Ovary (tissue), 9 donors: ENCODE data around the gene ANTXR1. TPM values are rescaled to one million over a fixed set of nuclear protein-coding genes. Genes with fewer than 3 reads are reported as not detected.

Source experiments
- DNase-seq, 5 donors: peaks; one replicate each; pipeline ENCODE4 v3.0.0-alpha.2; 2019 to 2020
- H3K27ac ChIP-seq, 2 donors: fragments of 200-600 bp; one replicate each; pipeline versions ENCODE4 v1.5.1 to v1.8.0; 2019 to 2022
- H3K27me3 ChIP-seq: fragments of 200-600 bp; one replicate; pipeline ENCODE4 v1.8.0; 2022
- H3K36me3 ChIP-seq: fragments of 200-600 bp; sonication (generic); one replicate; pipeline ENCODE4 v1.5.1; 2019
- H3K4me1 ChIP-seq: one replicate; pipeline ENCODE4 v1.8.1; 2013; ENCODE audit warnings: mild to moderate bottlenecking, moderate library complexity; ENCODE audit not compliant: insufficient read depth
- H3K4me3 ChIP-seq: fragments of 200-600 bp; sonication (generic); one replicate; pipeline ENCODE4 v1.5.1; 2017
- H3K9me3 ChIP-seq, 2 donors: fragments of 200-600 bp in 1 of 2; sonication (generic) in 1 of 2; one replicate each; pipeline versions ENCODE4 v1.5.1 to v1.8.1; 2013 to 2019; ENCODE audit warnings: mild to moderate bottlenecking in 1 of 2, moderate library complexity in 1 of 2
- CTCF ChIP-seq, 3 donors: fragments of 450-650 bp in 2 of 3; fragments of 200-600 bp in 1 of 3; IDR thresholded peaks; one replicate each; pipeline versions ENCODE4 v1.5.1 to v1.8.0; 2016 to 2022; ENCODE audit warnings: antibody characterized with exemption in 3 of 3, mild to moderate bottlenecking in 1 of 3
- EP300 ChIP-seq: sonication (generic); formaldehyde crosslinking; IDR thresholded peaks from one replicate; pipeline ENCODE4 v1.6.1; 2017; ENCODE audit warnings: antibody characterized with exemption
- POLR2A ChIP-seq: fragments of 450-650 bp; IDR thresholded peaks from one replicate; pipeline ENCODE4 v1.6.1; 2017; ENCODE audit warnings: antibody characterized with exemption, mild to moderate bottlenecking, moderate library complexity
- WGBS, 3 donors: extraction: QIAGEN DNeasy Blood & Tissue Kit in 1 of 3; methylation state at CpG; one replicate each; pipeline versions ENCODE4 v1.1.5 to v1.1.7; 2013 to 2017; 5-methylcytosine and 5-hydroxymethylcytosine counted together
- intact Hi-C, 4 donors: fragments of 100-400 bp; cut with DNase I; formaldehyde crosslinking; loops; one replicate each; pipeline versions ENCODE4 v1.11.0 to v1.15.1; 2022 to 2023
- polyA plus RNA-seq, 2 donors: library from polyadenylated mRNA; stranded (reverse); fragments of 200-250 nt in 1 of 2; fragments of 350-450 nt in 1 of 2; fragmentation: Illumina TruSeq in 1 of 2; extraction: RNeasy Lipid Tissue Mini Kit (QIAGEN cat#74804) in 1 of 2; gene quantifications; one replicate each; pipeline ENCODE4 v1.2.3, GENCODE V29; 2013 to 2014
- total RNA-seq, 7 donors: library from RNA; depleted of rRNA in 2 of 7; stranded (reverse); fragments of >200 nt in 2 of 7; fragmentation: NEBNext Ultra II Directional in 3 of 7; extraction: Animal tissue kit (Norgen Biotek cat#: 25700) in 3 of 7; gene quantifications; one replicate each; pipeline versions ENCODE4 v1.1.0 to v1.2.4, GENCODE V29; 2016 to 2023
- donor health status: DM: no; HTN: no; CAD: no; lungs with moderate emphysema.
- donor health status: DM: no; HTN: no; CAD: no.
- donor health status: Bipolar disorder and iron deficiency.
- donor health status: DM: yes; HTN: yes; CAD: no.
- donor health status: DM: no; HTN: no; CAD: no.
- donor health status: DM: yes; HTN: yes; CAD: no.

The ANTXR1 gene
- total and polyA plus RNA-seq, 9 donors = 73.0 to 276 (median 152) TPM

- Histone ChIP-seq H3K9me3 (no peaks in the 10 kb centered on the region), H3K4me1 (peaks cover 8% of the 10 kb centered on the region), H3K27ac (no peak overlapping the region), H3K27me3 (no peaks in the 10 kb centered on the region), H3K4me3 (no peak overlapping the region), H3K36me3 (no peaks in the 10 kb centered on the region)
- no peak for DNase-seq
- 33 to 51% (median 44%) methylated on average over 7 of the region's 7 CpGs for WGBS, 3 donors
- intact Hi-C loops = no loop called here
- TF ChIP-seq POLR2A = no peak
Measured at GRCh38 chr2:69241093-69241492, 228.1 kb downstream of the ANTXR1 start.

GRCh38 chr2:69241664-69242514, 228.9 kb downstream of the ANTXR1 start:
- H3K9me3 ChIP-seq = no peaks in the 10 kb centered on the region
- H3K27ac ChIP-seq = no peak overlapping the region
- WGBS, 3 donors = 85 to 89% (median 86%) methylated on average over 9 of the region's 9 CpGs
- TF ChIP-seq CTCF (IDR thresholded peaks at IDR 0.05) = no peak
- no peak for TF ChIP-seq EP300
- no peak for TF ChIP-seq POLR2A
- no peaks in the 10 kb centered on the region for H3K36me3 ChIP-seq
- H3K4me3 ChIP-seq = no peak overlapping the region
- intact Hi-C loops = no loop called here
- H3K4me1 ChIP-seq = peaks cover 8% of the 10 kb centered on the region
- no peak for DNase-seq
- no peaks in the 10 kb centered on the region for H3K27me3 ChIP-seq

- H3K36me3 ChIP-seq = no peaks in the 10 kb centered on the region
- no peak overlapping the region for H3K27ac ChIP-seq
- intact Hi-C loops = no loop called here
- H3K27me3 ChIP-seq = no peaks in the 10 kb centered on the region
- DNase-seq = no peak
- no peak overlapping the region for H3K4me3 ChIP-seq
- WGBS, 3 donors = 64 to 78% (median 72%) methylated on average over 7 of the region's 7 CpGs
- peaks cover 4% of the 10 kb centered on the region for H3K4me1 ChIP-seq
- H3K9me3 ChIP-seq = no peaks in the 10 kb centered on the region
- TF ChIP-seq EP300 (no peak), POLR2A (no peak), CTCF (IDR thresholded peaks at IDR 0.05) (no peak)
Measured at GRCh38 chr2:69242651-69243051, 229.7 kb downstream of the ANTXR1 start.

- intact Hi-C loops = no loop called here
- no peak for TF ChIP-seq POLR2A
- no peak for TF ChIP-seq CTCF (IDR thresholded peaks at IDR 0.05)
- no peak for TF ChIP-seq EP300
- Histone ChIP-seq H3K36me3 (no peaks in the 10 kb centered on the region), H3K4me3 (no peak overlapping the region), H3K27me3 (no peaks in the 10 kb centered on the region), H3K27ac (no peak overlapping the region), H3K9me3 (no peaks in the 10 kb centered on the region), H3K4me1 (peaks cover 4% of the 10 kb centered on the region)
- 92 to 95% (median 93%) methylated on average over 4 of the region's 4 CpGs for WGBS, 3 donors
- DNase-seq = no peak
Measured at GRCh38 chr2:69243652-69244051, 230.7 kb downstream of the ANTXR1 start.

- intact Hi-C loops = no loop called here
- no peak overlapping the region for H3K27ac ChIP-seq
- no peaks in the 10 kb centered on the region for H3K9me3 ChIP-seq
- H3K4me3 ChIP-seq = no peak overlapping the region
- H3K36me3 ChIP-seq = no peaks in the 10 kb centered on the region
- DNase-seq = no peak
- no peak for TF ChIP-seq CTCF (IDR thresholded peaks at IDR 0.05)
- TF ChIP-seq POLR2A = no peak
- no peak for TF ChIP-seq EP300
- H3K27me3 ChIP-seq = no peaks in the 10 kb centered on the region
- 83 to 85% (median 85%) methylated on average over 6 of the region's 6 CpGs for WGBS, 3 donors
- H3K4me1 ChIP-seq = peaks cover 4% of the 10 kb centered on the region
Measured at GRCh38 chr2:69244882-69245281, 231.9 kb downstream of the ANTXR1 start.
